Vagina (tissue), 2 donors: ENCODE results near the gene TOMM20. TPM values are rescaled to one million over a fixed set of nuclear protein-coding genes. Genes with fewer than 3 reads are reported as not detected.
A peak's percentile ranks its signal among the peaks of the same experiment; 100 is the strongest.
"Not testable (repeated sequence)": the region's sequence is repeated elsewhere in the genome, so short reads cannot be mapped to it uniquely, and the experiment has no call there.

ENCODE experiments used
- DNase-seq, 2 donors: peaks; one replicate each; pipeline ENCODE4 v3.0.0-alpha.2; 2017; ENCODE audit errors: extremely low spot score in 2 of 2
- H3K27ac ChIP-seq: fragments of 200-600 bp; sonication (generic); one replicate; pipeline ENCODE4 v1.5.1; 2019
- H3K27me3 ChIP-seq: fragments of 200-600 bp; sonication (generic); one replicate; pipeline ENCODE4 v1.5.1; 2019
- H3K36me3 ChIP-seq, 2 donors: fragments of 200-600 bp; sonication (generic); one replicate each; pipeline ENCODE4 v1.5.1; 2017 to 2019
- H3K4me1 ChIP-seq: fragments of 200-600 bp; sonication (generic); one replicate; pipeline ENCODE4 v1.5.1; 2019
- H3K4me3 ChIP-seq, 2 donors: fragments of 200-600 bp; sonication (generic); 1 replicate in 1 of 2; 2 replicates in 1 of 2; pipeline ENCODE4 v1.5.1; 2016 to 2019
- H3K9me3 ChIP-seq: fragments of 200-600 bp; sonication (generic); one replicate; pipeline ENCODE4 v1.5.1; 2019
- CTCF ChIP-seq, 3 experiments: fragments of 450-650 bp in 2 of 3; fragments of 200-600 bp in 1 of 3; sonication (generic) in 1 of 3; IDR thresholded peaks; one replicate each; pipeline ENCODE4 v1.5.1; 2017 to 2019; ENCODE audit warnings: antibody characterized with exemption in 3 of 3, mild to moderate bottlenecking in 2 of 3, moderate library complexity in 2 of 3
- POLR2A ChIP-seq, 2 donors: fragments of 450-650 bp; IDR thresholded peaks; one replicate each; pipeline ENCODE4 v1.6.1; 2017; ENCODE audit warnings: antibody characterized with exemption in 2 of 2, mild to moderate bottlenecking in 2 of 2, moderate library complexity in 2 of 2
- POLR2AphosphoS5 ChIP-seq, 2 donors: sonication (generic); formaldehyde crosslinking; IDR thresholded peaks; one replicate each; pipeline ENCODE4 v1.9.0; 2017; ENCODE audit warnings: antibody characterized with exemption in 2 of 2, mild to moderate bottlenecking in 2 of 2, low read depth in 1 of 2; ENCODE audit not compliant: insufficient read depth in 1 of 2
- intact Hi-C: fragments of 100-400 bp; cut with DNase I; formaldehyde crosslinking; loops from one replicate; pipeline ENCODE4 v1.15.1; 2023
- total RNA-seq: library from RNA; depleted of rRNA; stranded (reverse); fragments of >200 nt; gene quantifications from one replicate; pipeline ENCODE4 v1.2.3, GENCODE V29; 2016

The TOMM20 gene
- total RNA-seq, 1 donor from 2014 or later, result 71.9 TPM

DNA sequence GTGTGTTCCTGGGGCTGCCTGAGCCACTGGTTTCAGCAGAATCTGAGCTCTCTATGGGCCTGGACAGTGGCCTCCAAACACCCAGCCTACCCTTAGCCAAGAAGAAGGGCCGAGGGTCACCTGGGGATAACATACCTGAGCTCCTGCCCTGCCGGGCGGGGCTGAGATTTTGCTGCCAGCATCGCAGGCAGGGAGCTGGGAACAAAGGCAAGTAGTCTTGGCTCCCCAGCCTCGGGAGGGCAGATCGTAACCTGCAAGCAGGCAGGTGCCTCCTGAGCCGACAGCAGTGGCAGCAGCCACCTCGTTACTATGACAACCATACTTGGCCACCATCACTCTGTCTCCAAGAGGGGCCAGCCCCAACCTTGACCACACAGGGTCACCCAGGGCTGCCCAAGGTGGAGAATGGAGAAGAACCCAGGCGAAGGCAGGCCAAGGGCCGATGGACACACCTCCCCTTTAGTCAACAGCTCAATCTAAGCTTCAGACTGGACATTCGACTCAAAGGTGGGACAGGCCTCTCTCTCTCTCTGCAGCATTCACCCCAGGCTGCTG, 54.6 kb downstream of the TOMM20 start:
- H3K27ac ChIP-seq, result peak overlapping the region; percentile 55
- peaks cover 75% of the 10 kb centered on the region for H3K4me1 ChIP-seq
- H3K9me3 ChIP-seq, result no peaks in the 10 kb centered on the region
- H3K4me3 ChIP-seq, result no peak overlapping the region
- no peak for DNase-seq
- no peaks in the 10 kb centered on the region for H3K27me3 ChIP-seq
- intact Hi-C loops, result no loop called here
- TF ChIP-seq POLR2A (IDR thresholded peaks at IDR 0.05) (no peak), POLR2AphosphoS5 (IDR thresholded peaks at IDR 0.05; ENCODE audit: insufficient read depth in 1 of 2, low read depth in 1 of 2) (peak in 1 of 2 donors; percentile 6)
- H3K36me3 ChIP-seq, result no peaks in the 10 kb centered on the region

GRCh38 chr1:235073331-235073967, 55.2 kb downstream of the TOMM20 start:
- H3K4me3 ChIP-seq, result no peak overlapping the region
- DNase-seq, result no peak

DNA sequence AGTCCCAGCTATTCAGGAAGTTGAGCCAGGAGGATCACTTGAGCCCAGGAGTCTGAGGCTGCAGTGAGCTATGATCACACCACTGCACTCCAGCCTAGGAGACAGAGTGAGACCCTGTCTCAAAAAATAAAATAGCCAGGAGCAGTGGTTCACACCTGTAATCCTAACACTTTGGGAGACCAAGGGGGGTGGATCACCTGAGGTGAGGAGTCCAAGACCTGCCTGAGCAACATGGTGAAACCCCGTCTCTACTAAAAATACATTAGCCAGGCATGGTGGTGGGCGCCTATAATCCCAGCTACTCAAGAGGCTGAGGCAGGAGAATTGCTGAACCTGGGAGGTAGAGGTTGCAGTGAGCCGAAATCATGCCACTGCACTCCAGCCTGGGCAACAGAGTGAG, 56.1 kb downstream of the TOMM20 start:
- H3K27ac ChIP-seq, H3K9me3 ChIP-seq, H3K4me3 ChIP-seq, DNase-seq, intact Hi-C loops, H3K27me3 ChIP-seq, H3K36me3 ChIP-seq: not testable (repeated sequence)
- peaks cover 74% of the 10 kb centered on the region for H3K4me1 ChIP-seq

More at GRCh38 chr1:235073331-235073967, 55.2 kb downstream of the TOMM20 start:
- no peaks in the 10 kb centered on the region for H3K36me3 ChIP-seq
- intact Hi-C loops, result no loop called here
- TF ChIP-seq CTCF (IDR thresholded peaks at IDR 0.05), result no peak
- TF ChIP-seq POLR2A (IDR thresholded peaks at IDR 0.05), result no peak
- peak; percentile 24 to 50 for TF ChIP-seq POLR2AphosphoS5 (IDR thresholded peaks at IDR 0.05; ENCODE audit: insufficient read depth in 1 of 2, low read depth in 1 of 2)
- H3K27me3 ChIP-seq, result no peaks in the 10 kb centered on the region
- H3K4me1 ChIP-seq, result peaks cover 73% of the 10 kb centered on the region
- H3K27ac ChIP-seq, result peak overlapping the region; percentile 55
- H3K9me3 ChIP-seq, result no peaks in the 10 kb centered on the region

GRCh38 chr1:235072096-235072495, 56.5 kb downstream of the TOMM20 start:
- no peak for DNase-seq
- Histone ChIP-seq H3K36me3 (no peaks in the 10 kb centered on the region), H3K27ac (no peak overlapping the region), H3K4me1 (peaks cover 75% of the 10 kb centered on the region), H3K9me3 (no peaks in the 10 kb centered on the region), H3K4me3 (no peak overlapping the region), H3K27me3 (no peaks in the 10 kb centered on the region)
- intact Hi-C loops, result no loop called here
- no peak for TF ChIP-seq POLR2AphosphoS5 (IDR thresholded peaks at IDR 0.05; ENCODE audit: insufficient read depth in 1 of 2, low read depth in 1 of 2)
- TF ChIP-seq POLR2A (IDR thresholded peaks at IDR 0.05), result no peak
- no peak for TF ChIP-seq CTCF (IDR thresholded peaks at IDR 0.05)

GRCh38 chr1:235070819-235071218, 57.8 kb downstream of the TOMM20 start:
- no peaks in the 10 kb centered on the region for H3K27me3 ChIP-seq
- no peak for DNase-seq
- no peak overlapping the region for H3K27ac ChIP-seq
- intact Hi-C loops, result no loop called here
- H3K36me3 ChIP-seq, result no peaks in the 10 kb centered on the region
- H3K4me1 ChIP-seq, result peaks cover 64% of the 10 kb centered on the region
- no peaks in the 10 kb centered on the region for H3K9me3 ChIP-seq
- TF ChIP-seq POLR2AphosphoS5 (IDR thresholded peaks at IDR 0.05; ENCODE audit: insufficient read depth in 1 of 2, low read depth in 1 of 2) (no peak), POLR2A (IDR thresholded peaks at IDR 0.05) (no peak), CTCF (IDR thresholded peaks at IDR 0.05) (no peak)
- H3K4me3 ChIP-seq, result no peak overlapping the region
